Upper lobe of right lung (tissue), 1 donor: ENCODE data around the gene GARIN5B. TPM values are rescaled to one million over a fixed set of nuclear protein-coding genes. Genes with fewer than 3 reads are reported as not detected.

Experiments
- ATAC-seq: fragments of 200-7000 bp; cut with Tn5 transposase; one replicate; pipeline ENCODE4 v1.9.1; 2020; ENCODE audit warnings: mild to moderate bottlenecking, moderate library complexity
- DNase-seq: peaks from one replicate; pipeline ENCODE4 v3.0.0-alpha.2; 2020
- H3K27ac ChIP-seq: fragments of 200-600 bp; one replicate; pipeline ENCODE4 v1.8.0; 2022
- H3K27me3 ChIP-seq: fragments of 200-600 bp; one replicate; pipeline ENCODE4 v1.8.0; 2022; ENCODE audit warnings: mild to moderate bottlenecking
- H3K36me3 ChIP-seq: fragments of 200-600 bp; one replicate; pipeline ENCODE4 v1.8.0; 2022
- H3K4me1 ChIP-seq: fragments of 200-600 bp; one replicate; pipeline ENCODE4 v1.8.0; 2022
- H3K4me3 ChIP-seq: fragments of 200-600 bp; one replicate; pipeline ENCODE4 v1.8.0; 2022; ENCODE audit warnings: mild to moderate bottlenecking
- H3K9me3 ChIP-seq: fragments of 200-600 bp; one replicate; pipeline ENCODE4 v1.8.0; 2022
- intact Hi-C: fragments of 100-400 bp; cut with DNase I; formaldehyde crosslinking; loops from one replicate; pipeline ENCODE4 v1.11.0; 2022
- total RNA-seq: library from RNA; stranded (reverse); fragmentation: NEBNext Ultra II Directional; extraction: Animal tissue kit (Norgen Biotek cat#: 25700); gene quantifications from one replicate; pipeline ENCODE4 v1.2.1, GENCODE V29; 2021
- TF ChIP-seq, protein P1 (sequence below): fragments of 200-600 bp; IDR thresholded peaks from one replicate; pipeline ENCODE4 v1.8.0; 2022; ENCODE audit warnings: antibody characterized with exemption
- donor health status: DM: no; HTN: yes; CAD: no; lungs with severe emphysema.

Gene GARIN5B
- total RNA-seq, 1 donor from 2014 or later = not detected

DNA sequence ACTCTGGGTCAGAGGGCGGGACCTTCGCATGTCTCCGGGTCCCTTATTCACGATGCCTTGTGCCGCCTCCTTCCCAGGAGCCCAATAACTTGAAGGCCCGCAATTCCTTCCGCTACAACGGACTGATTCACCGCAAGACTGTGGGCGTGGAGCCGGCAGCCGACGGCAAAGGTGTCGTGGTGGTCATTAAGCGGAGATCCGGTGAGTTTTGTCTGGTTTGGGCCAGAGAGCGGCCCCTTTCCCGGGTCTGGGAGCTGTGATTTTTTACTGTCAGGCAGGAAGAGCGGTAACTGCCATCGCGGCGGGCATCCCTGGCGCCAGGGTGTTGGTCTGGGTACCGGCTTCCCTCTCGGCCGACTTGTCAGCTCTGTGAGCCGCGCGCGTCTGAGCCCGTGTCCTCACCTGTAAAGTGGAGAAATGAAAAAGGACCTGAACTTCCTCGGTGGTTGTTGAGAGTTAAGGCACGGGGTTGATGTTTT lies 23.5 kb upstream of the GARIN5B start:
- Histone ChIP-seq H3K9me3 (no peaks in the 10 kb centered on the region), H3K27me3 (no peaks in the 10 kb centered on the region), H3K36me3 (peaks cover 37% of the 10 kb centered on the region), H3K4me1 (peaks cover 38% of the 10 kb centered on the region), H3K4me3 (peak overlapping the region; percentile 96), H3K27ac (peak overlapping the region; percentile 93)
- no peak for DNase-seq
- no peak for ATAC-seq
- intact Hi-C loops = no loop called here
- TF ChIP-seq, protein P1, sequence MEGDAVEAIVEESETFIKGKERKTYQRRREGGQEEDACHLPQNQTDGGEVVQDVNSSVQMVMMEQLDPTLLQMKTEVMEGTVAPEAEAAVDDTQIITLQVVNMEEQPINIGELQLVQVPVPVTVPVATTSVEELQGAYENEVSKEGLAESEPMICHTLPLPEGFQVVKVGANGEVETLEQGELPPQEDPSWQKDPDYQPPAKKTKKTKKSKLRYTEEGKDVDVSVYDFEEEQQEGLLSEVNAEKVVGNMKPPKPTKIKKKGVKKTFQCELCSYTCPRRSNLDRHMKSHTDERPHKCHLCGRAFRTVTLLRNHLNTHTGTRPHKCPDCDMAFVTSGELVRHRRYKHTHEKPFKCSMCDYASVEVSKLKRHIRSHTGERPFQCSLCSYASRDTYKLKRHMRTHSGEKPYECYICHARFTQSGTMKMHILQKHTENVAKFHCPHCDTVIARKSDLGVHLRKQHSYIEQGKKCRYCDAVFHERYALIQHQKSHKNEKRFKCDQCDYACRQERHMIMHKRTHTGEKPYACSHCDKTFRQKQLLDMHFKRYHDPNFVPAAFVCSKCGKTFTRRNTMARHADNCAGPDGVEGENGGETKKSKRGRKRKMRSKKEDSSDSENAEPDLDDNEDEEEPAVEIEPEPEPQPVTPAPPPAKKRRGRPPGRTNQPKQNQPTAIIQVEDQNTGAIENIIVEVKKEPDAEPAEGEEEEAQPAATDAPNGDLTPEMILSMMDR = no peak

DNA sequence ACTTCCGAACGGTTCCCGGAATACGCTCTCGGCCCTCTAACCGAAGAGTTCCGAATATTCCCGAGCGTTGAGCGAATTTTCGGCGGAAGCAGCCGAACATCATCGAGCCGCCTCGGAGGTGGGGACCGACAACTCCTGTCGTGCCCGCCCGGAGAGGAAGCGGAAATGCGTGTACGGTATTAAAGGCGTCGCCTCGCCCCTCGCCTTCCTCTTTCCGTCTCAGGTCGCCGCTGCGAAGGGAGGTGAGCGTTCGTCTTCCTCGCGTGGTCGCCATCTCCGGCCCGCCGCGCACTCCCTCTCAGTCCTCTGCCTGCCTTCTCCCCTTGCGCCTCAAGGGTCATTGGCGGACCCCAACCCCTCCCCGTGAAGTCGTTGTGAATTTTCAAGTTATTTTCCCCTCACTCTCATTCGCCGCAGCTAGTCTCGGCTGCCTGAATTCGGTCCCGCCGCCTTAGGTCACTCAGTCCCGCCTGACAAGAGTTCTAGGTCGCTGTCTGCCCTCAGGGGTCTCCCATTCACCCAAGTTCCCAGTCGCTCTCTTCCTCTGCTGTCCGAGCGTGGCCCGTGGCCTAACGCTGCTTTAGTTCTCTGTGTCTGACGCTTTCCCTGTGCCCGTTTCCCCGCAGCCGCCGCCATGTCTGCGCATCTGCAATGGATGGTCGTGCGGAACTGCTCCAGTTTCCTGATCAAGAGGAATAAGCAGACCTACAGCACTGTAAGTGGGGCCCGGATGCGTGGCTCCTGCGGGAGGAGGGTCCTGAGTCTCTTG lies 22.8 kb upstream of the GARIN5B start, which contains the start of gene RPL28:
RPL28 (plus strand) TSS at position 209 of the 769 bp plus-strand sequence; CDS start at position 635, 426 bp downstream.
- intact Hi-C loops = no loop called here
- peak; percentile 98 for DNase-seq
- Histone ChIP-seq H3K4me3 (peak within 1 kb of the TSS; percentile 96), H3K9me3 (no peaks in the 10 kb centered on the region), H3K27me3 (no peaks in the 10 kb centered on the region), H3K4me1 (peaks cover 38% of the 10 kb centered on the region), H3K36me3 (peaks cover 34% of the 10 kb centered on the region), H3K27ac (peak within 1 kb of the TSS; percentile 93)
- peak; percentile 89 for ATAC-seq
- TF ChIP-seq, protein P1 = no peak

DNA sequence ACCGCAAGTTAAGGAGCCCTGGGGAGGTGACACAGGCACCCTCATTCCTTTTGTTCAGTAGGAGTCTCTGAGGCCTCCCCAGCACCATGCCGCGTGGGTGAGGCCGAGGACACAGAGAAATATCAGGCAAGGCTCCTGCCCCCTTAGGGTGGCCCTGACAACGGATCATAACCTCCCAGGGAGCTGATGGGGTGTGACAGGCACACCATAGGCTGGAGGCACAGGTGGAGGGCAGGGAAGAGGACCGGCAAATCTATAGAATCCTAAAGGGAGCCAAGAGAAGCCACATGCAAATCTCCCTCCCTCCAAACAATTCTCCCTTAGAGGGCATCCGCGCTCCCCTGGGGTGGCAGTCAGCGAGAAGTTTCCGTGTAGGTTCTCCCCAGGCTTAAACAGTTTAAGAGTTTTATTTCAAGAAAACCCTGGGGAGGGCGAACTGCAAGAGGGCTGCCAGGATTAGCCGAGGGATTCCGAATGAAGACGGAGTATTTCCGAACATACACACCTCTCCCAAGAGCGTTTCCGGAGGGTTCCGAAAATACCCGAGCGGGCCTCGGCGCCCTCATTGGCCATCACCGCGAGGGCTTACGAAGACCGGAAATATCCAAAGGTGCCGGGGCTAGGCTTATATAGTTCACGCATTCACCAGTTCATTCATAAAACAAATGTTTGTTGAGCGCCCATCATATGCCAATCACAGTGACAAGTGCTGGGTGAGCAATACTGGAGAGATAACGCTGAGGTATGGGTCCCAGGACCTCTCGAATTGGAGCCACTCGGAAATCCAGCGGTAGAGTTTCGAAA lies 22.1 kb upstream of the GARIN5B start:
- peak overlapping the region; percentile 93 for H3K27ac ChIP-seq
- no peaks in the 10 kb centered on the region for H3K27me3 ChIP-seq
- H3K9me3 ChIP-seq = no peaks in the 10 kb centered on the region
- TF ChIP-seq, protein P1 = no peak
- ATAC-seq = peak; percentile 83
- H3K36me3 ChIP-seq = peaks cover 26% of the 10 kb centered on the region
- H3K4me1 ChIP-seq = peaks cover 38% of the 10 kb centered on the region
- H3K4me3 ChIP-seq = peak overlapping the region; percentile 96
- intact Hi-C loops = no loop called here
- DNase-seq = peak; percentile 97

DNA sequence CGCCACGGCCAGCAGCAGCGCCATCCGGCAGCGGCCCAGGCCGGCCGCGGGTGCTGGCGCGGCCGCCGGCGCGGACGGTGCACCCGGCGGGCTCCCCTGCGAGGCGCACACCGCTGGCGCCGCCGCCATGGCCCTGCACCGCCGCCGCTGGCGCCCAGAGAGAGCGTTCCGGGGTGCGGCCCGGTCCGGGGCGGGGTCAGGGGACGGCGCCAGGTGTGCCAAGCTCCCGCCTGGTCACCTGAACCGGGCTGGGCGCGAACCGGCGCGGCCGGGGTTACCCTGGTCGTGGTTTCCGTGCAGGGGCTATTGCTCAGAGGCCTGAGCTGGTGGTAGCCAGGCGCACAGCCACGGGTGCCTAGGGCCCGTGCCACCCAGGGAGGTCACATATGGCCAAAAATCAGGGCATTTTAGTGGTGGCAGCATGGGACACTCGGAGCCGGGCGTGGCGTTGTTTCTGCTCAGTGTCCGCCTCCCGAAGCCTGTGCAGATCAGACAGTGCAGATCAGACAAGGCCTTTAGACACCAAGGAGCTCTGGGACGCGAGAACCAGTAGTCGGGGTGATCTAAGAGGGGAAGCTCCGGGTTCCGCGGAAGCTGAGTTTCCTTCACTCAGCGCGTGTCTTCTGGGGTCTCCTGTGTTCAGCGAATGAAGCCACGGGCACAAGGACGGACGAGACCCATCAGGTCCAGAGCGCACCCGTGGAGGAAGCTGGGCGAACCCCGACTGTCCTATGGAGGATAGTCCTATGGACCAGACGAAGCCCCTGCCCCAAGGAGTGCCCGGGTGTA lies 21.3 kb upstream of the GARIN5B start, which contains the start of gene TMEM238:
TMEM238 (minus strand) TSS at position 162 of the 789 bp plus-strand sequence; CDS start at position 129, 33 bp downstream.
- peaks cover 38% of the 10 kb centered on the region for H3K4me1 ChIP-seq
- DNase-seq = peak; percentile 90
- peaks cover 24% of the 10 kb centered on the region for H3K36me3 ChIP-seq
- H3K4me3 ChIP-seq = peak within 1 kb of the TSS; percentile 96
- intact Hi-C loops = no loop called here
- TF ChIP-seq, protein P1 = no peak
- no peaks in the 10 kb centered on the region for H3K9me3 ChIP-seq
- H3K27ac ChIP-seq = peak within 1 kb of the TSS; percentile 93
- ATAC-seq = peak; percentile 53
- no peaks in the 10 kb centered on the region for H3K27me3 ChIP-seq
